ENCODE data around the gene COMT.

COMT gene

DNA sequence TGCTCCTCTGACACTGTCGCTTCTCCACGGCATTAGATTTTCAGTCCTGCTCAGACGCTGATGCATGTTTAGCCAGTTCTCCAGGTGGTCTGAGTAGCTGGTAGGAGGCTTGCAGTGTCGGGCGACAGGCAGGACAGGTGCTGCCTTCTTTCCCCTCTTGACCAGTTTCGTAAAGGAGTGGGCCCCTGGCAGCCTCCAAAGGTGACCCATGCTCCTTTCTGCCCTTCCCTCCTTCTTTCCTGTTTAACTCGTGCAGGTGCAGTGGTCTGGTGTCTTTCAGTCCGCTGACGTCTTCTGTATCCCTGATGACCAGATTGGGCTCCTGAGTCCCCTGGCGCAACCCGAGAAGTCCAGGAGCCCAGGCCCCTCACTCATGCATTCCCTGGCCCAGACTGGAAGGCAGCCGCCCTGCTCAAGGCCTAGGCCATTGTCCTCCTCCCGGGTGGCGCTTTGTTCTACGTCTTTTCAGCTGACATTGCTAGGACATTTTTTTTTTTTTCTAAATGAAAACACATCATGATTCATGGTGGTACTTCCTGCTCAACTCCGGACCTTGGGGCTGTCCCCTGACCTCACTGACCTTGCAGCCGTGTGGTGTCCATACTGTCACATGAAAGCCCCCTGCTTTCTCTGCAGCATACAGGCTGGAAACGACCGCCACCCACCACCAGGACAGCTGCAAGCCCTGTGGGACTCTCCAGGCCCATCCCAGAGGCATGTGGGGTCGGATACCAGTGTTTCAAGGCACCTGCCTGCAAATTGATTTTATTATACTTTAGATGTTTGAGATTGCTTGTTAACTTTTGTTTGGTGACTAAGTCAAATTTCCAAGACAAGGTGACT lies 25.6 kb downstream of the COMT start:
- TF ChIP-seq, protein P1, sequence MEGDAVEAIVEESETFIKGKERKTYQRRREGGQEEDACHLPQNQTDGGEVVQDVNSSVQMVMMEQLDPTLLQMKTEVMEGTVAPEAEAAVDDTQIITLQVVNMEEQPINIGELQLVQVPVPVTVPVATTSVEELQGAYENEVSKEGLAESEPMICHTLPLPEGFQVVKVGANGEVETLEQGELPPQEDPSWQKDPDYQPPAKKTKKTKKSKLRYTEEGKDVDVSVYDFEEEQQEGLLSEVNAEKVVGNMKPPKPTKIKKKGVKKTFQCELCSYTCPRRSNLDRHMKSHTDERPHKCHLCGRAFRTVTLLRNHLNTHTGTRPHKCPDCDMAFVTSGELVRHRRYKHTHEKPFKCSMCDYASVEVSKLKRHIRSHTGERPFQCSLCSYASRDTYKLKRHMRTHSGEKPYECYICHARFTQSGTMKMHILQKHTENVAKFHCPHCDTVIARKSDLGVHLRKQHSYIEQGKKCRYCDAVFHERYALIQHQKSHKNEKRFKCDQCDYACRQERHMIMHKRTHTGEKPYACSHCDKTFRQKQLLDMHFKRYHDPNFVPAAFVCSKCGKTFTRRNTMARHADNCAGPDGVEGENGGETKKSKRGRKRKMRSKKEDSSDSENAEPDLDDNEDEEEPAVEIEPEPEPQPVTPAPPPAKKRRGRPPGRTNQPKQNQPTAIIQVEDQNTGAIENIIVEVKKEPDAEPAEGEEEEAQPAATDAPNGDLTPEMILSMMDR (IDR thresholded peaks at IDR 0.05; ENCODE audit: low read depth, low read length): no peak
- DNase-seq (ENCODE audit: extremely low read depth, low read depth): no peak

DNA sequence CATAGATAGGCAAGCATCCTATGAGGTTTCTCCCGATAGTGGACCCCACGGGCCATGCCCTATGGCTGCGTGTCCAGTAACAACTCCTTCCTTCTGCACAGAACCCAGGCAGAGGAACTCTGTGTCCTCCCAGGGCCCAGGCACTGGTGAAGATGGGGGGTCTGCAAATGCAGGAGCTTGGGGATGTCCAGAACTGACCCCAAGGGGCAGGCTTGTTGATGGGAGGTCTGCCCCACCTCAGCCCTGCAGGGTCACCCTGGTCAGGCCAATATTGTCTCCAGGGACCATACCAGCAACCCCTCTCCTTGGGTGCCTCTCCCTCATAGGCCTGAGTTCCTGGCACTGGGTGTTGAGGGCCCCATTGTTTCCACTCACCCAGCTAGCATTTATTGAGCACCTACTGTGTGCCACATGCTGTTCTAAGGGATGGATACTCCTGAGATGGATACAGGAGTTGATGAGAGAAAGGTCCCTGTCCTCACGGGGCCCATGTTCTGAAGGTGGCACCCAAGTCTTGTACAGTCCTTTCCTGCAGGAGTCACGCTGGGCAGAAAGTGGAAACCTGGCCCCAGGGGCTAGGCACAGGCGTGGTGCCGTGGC lies 26.4 kb downstream of the COMT start:
- TF ChIP-seq, protein P1 (IDR thresholded peaks at IDR 0.05; ENCODE audit: low read depth, low read length): no peak

GRCh38 chr22:19968450-19968891 lies 26.9 kb downstream of the COMT start:
- TF ChIP-seq, protein P1 (IDR thresholded peaks at IDR 0.05; ENCODE audit: low read depth, low read length): no peak
- no peak for DNase-seq (ENCODE audit: extremely low read depth, low read depth)

More for the DNA sequence above, 26.4 kb downstream of the COMT start:
- no peak for DNase-seq (ENCODE audit: extremely low read depth, low read depth)

DNA sequence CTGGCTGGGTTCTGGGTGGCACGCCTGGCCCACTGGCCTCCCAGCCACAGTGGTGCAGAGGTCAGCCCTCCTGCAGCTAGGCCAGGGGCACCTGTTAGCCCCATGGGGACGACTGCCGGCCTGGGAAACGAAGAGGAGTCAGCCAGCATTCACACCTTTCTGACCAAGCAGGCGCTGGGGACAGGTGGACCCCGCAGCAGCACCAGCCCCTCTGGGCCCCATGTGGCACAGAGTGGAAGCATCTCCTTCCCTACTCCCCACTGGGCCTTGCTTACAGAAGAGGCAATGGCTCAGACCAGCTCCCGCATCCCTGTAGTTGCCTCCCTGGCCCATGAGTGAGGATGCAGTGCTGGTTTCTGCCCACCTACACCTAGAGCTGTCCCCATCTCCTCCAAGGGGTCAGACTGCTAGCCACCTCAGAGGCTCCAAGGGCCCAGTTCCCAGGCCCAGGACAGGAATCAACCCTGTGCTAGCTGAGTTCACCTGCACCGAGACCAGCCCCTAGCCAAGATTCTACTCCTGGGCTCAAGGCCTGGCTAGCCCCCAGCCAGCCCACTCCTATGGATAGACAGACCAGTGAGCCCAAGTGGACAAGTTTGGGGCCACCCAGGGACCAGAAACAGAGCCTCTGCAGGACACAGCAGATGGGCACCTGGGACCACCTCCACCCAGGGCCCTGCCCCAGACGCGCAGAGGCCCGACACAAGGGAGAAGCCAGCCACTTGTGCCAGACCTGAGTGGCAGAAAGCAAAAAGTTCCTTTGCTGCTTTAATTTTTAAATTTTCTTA lies 27.8 kb downstream of the COMT start:
- no peak for DNase-seq (ENCODE audit: extremely low read depth, low read depth)

DNA sequence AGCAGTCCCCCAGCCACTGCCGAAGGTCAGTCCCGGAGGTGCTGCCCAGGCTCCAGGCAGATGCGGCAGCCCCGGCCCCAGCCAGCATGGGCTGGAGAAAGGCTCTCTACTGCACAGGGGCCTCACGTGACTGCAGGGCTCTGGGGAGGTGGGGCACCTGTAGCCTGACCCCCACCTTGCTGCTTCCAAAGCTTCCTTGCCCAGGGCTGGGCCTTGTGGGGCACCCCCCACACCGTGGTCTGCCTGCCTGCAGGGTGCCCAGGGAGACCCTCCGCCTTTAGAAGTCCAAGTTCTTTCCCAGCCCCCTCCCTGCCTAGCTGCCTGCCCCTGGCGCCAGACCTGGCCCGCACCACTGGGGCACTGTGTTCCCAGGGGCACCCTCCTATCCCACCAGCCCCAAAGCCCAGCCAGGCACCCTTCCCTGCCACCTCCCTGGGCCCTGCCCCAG lies 28.5 kb downstream of the COMT start:
- DNase-seq (ENCODE audit: extremely low read depth, low read depth): no peak
- TF ChIP-seq, protein P1 (IDR thresholded peaks at IDR 0.05; ENCODE audit: low read depth, low read length): no peak

More for the DNA sequence above, 27.8 kb downstream of the COMT start:
- TF ChIP-seq, protein P1 (IDR thresholded peaks at IDR 0.05; ENCODE audit: low read depth, low read length): no peak

GRCh38 chr22:19970479-19971275 lies 29.1 kb downstream of the COMT start:
- TF ChIP-seq, protein P1 (IDR thresholded peaks at IDR 0.05; ENCODE audit: low read depth, low read length): peak; percentile 87
- no peak for DNase-seq (ENCODE audit: extremely low read depth, low read depth)
